ENCODE measurements around the gene SLC9A2. TPM values are rescaled to one million over a fixed set of nuclear protein-coding genes. Genes with fewer than 3 reads are reported as not detected.

The SLC9A2 gene
- total RNA-seq, 3 donors from 2014 or later (not counting 1 experiment from before 2014, with no cell fraction given): not detected

GRCh38 chr2:102620332-102620731 lies 979 bp downstream of the SLC9A2 start:
- peaks cover 48 to 75% of the 10 kb centered on the region in 2 donors for H3K27me3 Mint-ChIP-seq (ENCODE audit: low read depth in 2 of 2)
- H3K9me3 ChIP-seq (ENCODE audit: control insufficient read depth, insufficient read depth, low read length): no peaks in the 10 kb centered on the region
- ATAC-seq: no peak
- no peaks in the 10 kb centered on the region for H3K9me3 Mint-ChIP-seq
- no peak for TF ChIP-seq CTCF (IDR thresholded peaks at IDR 0.05)
- peaks cover 7% of the 10 kb centered on the region for H3K36me3 Mint-ChIP-seq
- peaks cover 8 to 15% of the 10 kb centered on the region in 2 donors for H3K4me1 Mint-ChIP-seq
- H3K4me3 ChIP-seq (ENCODE audit: low read length): no peak overlapping the region
- peak overlapping the region; percentile 65 for H3K4me3 Mint-ChIP-seq
- no peak overlapping the region for H3K27ac Mint-ChIP-seq
- no peak for DNase-seq
- no peak overlapping the region for H3K27ac ChIP-seq (ENCODE audit: low read length)
- intact Hi-C loops (cut with micrococcal nuclease): no loop called here
- WGBS (ENCODE audit: insufficient coverage): 54% methylated on average over 11 of the region's 11 CpGs
- H3K36me3 ChIP-seq (ENCODE audit: control insufficient read depth, insufficient read depth, low read length): no peaks in the 10 kb centered on the region
- peaks cover 14% of the 10 kb centered on the region for H3K4me1 ChIP-seq (ENCODE audit: control insufficient read depth, insufficient read depth, low read length)
- peaks cover 32% of the 10 kb centered on the region for H3K27me3 ChIP-seq (ENCODE audit: control insufficient read depth, insufficient read depth, low read length)

- H3K9me3 ChIP-seq (ENCODE audit: control insufficient read depth, insufficient read depth, low read length): no peaks in the 10 kb centered on the region
- peaks cover 14% of the 10 kb centered on the region for H3K4me1 ChIP-seq (ENCODE audit: control insufficient read depth, insufficient read depth, low read length)
- no peak overlapping the region for H3K27ac ChIP-seq (ENCODE audit: low read length)
- no peak for TF ChIP-seq CTCF (IDR thresholded peaks at IDR 0.05)
- Mint-ChIP-seq H3K27me3 (ENCODE audit: low read depth in 2 of 2) (peaks cover 48 to 67% of the 10 kb centered on the region in 2 donors), H3K4me3 (no peak overlapping the region), H3K27ac (no peak overlapping the region), H3K4me1 (peaks cover 8 to 15% of the 10 kb centered on the region in 2 donors), H3K36me3 (peaks cover 7% of the 10 kb centered on the region), H3K9me3 (no peaks in the 10 kb centered on the region)
- ATAC-seq (no peak), DNase-seq (no peak)
- intact Hi-C loops (cut with micrococcal nuclease): no loop called here
- no peaks in the 10 kb centered on the region for H3K36me3 ChIP-seq (ENCODE audit: control insufficient read depth, insufficient read depth, low read length)
- H3K4me3 ChIP-seq (ENCODE audit: low read length): no peak overlapping the region
- WGBS (ENCODE audit: insufficient coverage): 55% methylated on average over 4 of the region's 4 CpGs
- H3K27me3 ChIP-seq (ENCODE audit: control insufficient read depth, insufficient read depth, low read length): peaks cover 25% of the 10 kb centered on the region
These were observed 2.3 kb downstream of the SLC9A2 start for GRCh38 chr2:102621630-102622029.

GRCh38 chr2:102622646-102623045 lies 3.3 kb downstream of the SLC9A2 start:
- Mint-ChIP-seq H3K27me3 (ENCODE audit: low read depth in 2 of 2) (peaks cover 38 to 59% of the 10 kb centered on the region in 2 donors), H3K4me1 (peaks cover 8 to 15% of the 10 kb centered on the region in 2 donors), H3K4me3 (no peak overlapping the region), H3K36me3 (peaks cover 7% of the 10 kb centered on the region), H3K27ac (no peak overlapping the region), H3K9me3 (no peaks in the 10 kb centered on the region)
- Histone ChIP-seq H3K4me1 (ENCODE audit: control insufficient read depth, insufficient read depth, low read length) (peaks cover 14% of the 10 kb centered on the region), H3K36me3 (ENCODE audit: control insufficient read depth, insufficient read depth, low read length) (no peaks in the 10 kb centered on the region), H3K27me3 (ENCODE audit: control insufficient read depth, insufficient read depth, low read length) (peaks cover 25% of the 10 kb centered on the region), H3K9me3 (ENCODE audit: control insufficient read depth, insufficient read depth, low read length) (no peaks in the 10 kb centered on the region), H3K27ac (ENCODE audit: low read length) (no peak overlapping the region), H3K4me3 (ENCODE audit: low read length) (no peak overlapping the region)
- no peak for TF ChIP-seq CTCF (IDR thresholded peaks at IDR 0.05)
- no peak for DNase-seq
- intact Hi-C loops (cut with micrococcal nuclease): no loop called here
- ATAC-seq: no peak
- WGBS (ENCODE audit: insufficient coverage): 96% methylated on average over 3 of the region's 3 CpGs

- Mint-ChIP-seq H3K9me3 (no peaks in the 10 kb centered on the region), H3K36me3 (no peaks in the 10 kb centered on the region), H3K4me1 (no peaks in the 10 kb centered on the region), H3K27me3 (ENCODE audit: low read depth in 2 of 2) (peaks cover 2 to 12% of the 10 kb centered on the region in 2 donors), H3K27ac (no peak overlapping the region), H3K4me3 (no peak overlapping the region)
- ATAC-seq (no peak), DNase-seq (no peak)
- Histone ChIP-seq H3K36me3 (ENCODE audit: control insufficient read depth, insufficient read depth, low read length) (no peaks in the 10 kb centered on the region), H3K9me3 (ENCODE audit: control insufficient read depth, insufficient read depth, low read length) (no peaks in the 10 kb centered on the region), H3K4me1 (ENCODE audit: control insufficient read depth, insufficient read depth, low read length) (no peaks in the 10 kb centered on the region), H3K27ac (ENCODE audit: low read length) (no peak overlapping the region), H3K27me3 (ENCODE audit: control insufficient read depth, insufficient read depth, low read length) (no peaks in the 10 kb centered on the region), H3K4me3 (ENCODE audit: low read length) (no peak overlapping the region)
- WGBS (ENCODE audit: insufficient coverage): no CpG with 5 or more reads among the region's 4 CpGs
- intact Hi-C loops (cut with micrococcal nuclease): no loop called here
- TF ChIP-seq CTCF (IDR thresholded peaks at IDR 0.05): no peak
These were observed 11.1 kb downstream of the SLC9A2 start for GRCh38 chr2:102630458-102630857.

Data from natural killer cell (primary cell).